VCaP (cell line): ENCODE results near the gene CLSTN2.

Experiments used
- H3K27ac ChIP-seq: fragments of 450-650 bp; 2 replicates; pipeline ENCODE4 v1.5.1; 2017
- TF ChIP-seq, protein P1 (sequence below): fragments of 450-650 bp; conservative IDR thresholded peaks from 2 replicates; pipeline ENCODE4 v1.5.1; 2017; ENCODE audit warnings: mild to moderate bottlenecking, moderate library complexity

Gene CLSTN2

GRCh38 chr3:140391061-140391460 lies 456.1 kb downstream of the CLSTN2 start:
- H3K27ac ChIP-seq, result no peak overlapping the region
- TF ChIP-seq, protein P1, sequence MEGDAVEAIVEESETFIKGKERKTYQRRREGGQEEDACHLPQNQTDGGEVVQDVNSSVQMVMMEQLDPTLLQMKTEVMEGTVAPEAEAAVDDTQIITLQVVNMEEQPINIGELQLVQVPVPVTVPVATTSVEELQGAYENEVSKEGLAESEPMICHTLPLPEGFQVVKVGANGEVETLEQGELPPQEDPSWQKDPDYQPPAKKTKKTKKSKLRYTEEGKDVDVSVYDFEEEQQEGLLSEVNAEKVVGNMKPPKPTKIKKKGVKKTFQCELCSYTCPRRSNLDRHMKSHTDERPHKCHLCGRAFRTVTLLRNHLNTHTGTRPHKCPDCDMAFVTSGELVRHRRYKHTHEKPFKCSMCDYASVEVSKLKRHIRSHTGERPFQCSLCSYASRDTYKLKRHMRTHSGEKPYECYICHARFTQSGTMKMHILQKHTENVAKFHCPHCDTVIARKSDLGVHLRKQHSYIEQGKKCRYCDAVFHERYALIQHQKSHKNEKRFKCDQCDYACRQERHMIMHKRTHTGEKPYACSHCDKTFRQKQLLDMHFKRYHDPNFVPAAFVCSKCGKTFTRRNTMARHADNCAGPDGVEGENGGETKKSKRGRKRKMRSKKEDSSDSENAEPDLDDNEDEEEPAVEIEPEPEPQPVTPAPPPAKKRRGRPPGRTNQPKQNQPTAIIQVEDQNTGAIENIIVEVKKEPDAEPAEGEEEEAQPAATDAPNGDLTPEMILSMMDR, result no peak

GRCh38 chr3:140394488-140395133 lies 459.6 kb downstream of the CLSTN2 start:
- H3K27ac ChIP-seq, result no peak overlapping the region
- TF ChIP-seq, protein P1, result no peak

DNA sequence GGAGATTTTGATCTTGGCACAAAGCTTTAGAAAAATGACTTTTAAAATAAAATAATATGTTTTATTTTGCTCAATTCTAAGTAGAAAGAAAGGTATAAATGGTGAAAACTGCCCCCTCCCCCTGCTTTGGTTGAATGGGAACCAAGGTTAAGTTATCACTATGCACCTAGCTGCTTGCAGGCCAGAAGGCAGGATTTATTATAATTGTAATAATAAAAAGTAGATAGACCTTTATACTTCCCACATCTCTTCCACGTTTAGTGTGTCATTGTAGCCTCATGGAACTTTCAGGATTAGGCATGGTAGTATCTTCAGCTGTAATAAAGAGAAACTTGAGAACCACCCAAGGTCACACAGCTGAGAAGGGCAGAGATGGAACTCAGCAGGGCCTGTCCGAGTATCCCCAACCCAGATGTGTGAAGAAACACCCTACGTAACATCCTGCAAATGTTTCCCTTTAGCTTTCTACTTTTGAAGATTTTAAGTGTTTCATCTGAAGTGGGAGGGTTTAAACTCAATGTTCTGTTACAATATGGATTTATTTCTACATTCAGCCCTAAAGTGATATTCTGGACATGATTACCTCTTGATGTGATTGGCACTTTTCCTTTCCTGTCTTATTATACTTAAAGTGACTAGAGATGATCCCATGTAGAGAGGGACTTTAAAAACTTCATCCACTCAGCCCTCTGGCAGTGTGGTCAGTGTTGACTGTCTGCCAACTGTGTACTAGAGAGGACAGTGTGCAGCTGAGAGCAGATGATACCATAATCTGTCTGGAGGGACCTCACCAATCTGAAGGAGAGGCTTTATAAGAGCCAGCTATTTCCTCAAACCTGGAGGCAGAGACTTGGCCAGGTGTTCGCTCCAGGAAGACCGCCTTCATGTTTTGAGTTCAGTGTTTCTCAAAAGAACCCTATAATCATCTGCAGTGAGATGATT lies 460.4 kb downstream of the CLSTN2 start:
- H3K27ac ChIP-seq, result no peak overlapping the region
- TF ChIP-seq, protein P1, result no peak

DNA sequence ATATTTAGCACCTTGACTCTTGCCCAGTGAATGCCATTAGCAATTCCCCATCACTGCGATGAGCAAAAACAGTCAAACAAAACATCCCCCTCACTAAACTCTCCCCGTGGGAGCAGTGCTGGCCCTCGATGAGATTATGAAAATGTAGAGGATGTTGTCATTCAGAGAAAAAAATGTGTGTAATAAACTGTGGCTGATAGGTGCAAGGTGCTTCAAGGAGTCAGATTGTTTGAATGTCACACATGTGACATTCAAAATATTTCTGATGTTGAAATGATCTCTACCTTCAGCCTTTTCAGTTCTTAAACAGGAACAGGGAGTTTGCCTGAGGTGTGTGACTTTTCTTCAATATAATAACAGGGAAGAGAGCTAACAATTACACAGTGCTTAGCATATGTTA lies 461.1 kb downstream of the CLSTN2 start:
- TF ChIP-seq, protein P1, result no peak
- no peak overlapping the region for H3K27ac ChIP-seq

DNA sequence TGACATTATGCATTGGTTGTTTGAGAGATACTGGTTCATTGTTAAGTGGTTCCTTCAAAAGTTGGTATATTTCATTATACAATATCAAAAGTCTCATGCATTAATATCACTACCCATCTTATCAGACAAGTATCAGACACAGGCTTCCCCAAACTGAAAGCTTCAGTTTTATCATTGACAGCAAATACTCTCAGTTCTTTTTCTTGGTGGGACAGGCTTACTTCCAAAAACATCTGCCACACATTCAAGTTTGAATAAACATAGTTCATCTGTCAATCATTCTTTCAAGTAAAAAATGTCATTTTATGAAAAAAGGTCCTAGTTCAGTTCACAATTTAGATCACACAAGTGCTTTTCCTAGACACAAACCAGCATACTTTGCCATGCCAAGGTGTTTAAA lies 462.9 kb downstream of the CLSTN2 start:
- TF ChIP-seq, protein P1, result no peak
- no peak overlapping the region for H3K27ac ChIP-seq

DNA sequence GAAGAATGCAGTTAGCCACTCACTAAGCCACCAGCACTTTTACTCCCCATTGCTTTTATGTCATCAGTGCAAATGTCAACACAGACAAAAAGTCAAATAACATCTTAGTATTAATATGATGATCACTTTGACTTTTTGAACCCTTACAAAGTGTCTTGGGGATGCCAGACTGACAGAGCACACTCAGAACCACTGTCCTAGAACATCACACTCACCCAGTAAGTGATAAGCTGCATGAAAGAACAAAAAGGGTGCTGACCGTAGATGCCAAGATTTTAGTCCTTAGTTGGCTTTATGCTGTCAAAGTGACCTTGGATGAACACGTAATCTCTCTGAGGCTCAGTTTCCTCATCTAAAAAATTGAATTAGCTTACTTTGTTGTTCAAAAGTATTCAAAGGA lies 463.4 kb downstream of the CLSTN2 start:
- TF ChIP-seq, protein P1, result no peak

GRCh38 chr3:140399871-140400270 lies 464.9 kb downstream of the CLSTN2 start:
- TF ChIP-seq, protein P1, result no peak
- H3K27ac ChIP-seq, result no peak overlapping the region

More for the DNA sequence above, 463.4 kb downstream of the CLSTN2 start:
- H3K27ac ChIP-seq, result no peak overlapping the region
